Astrocyte of the spinal cord (primary cell): ENCODE data around the gene PTGR3.
A peak's percentile ranks its signal among the peaks of the same experiment; 100 is the strongest.

ENCODE experiments used
- DNase-seq: peaks from one replicate; pipeline ENCODE4 v3.0.0; 2011; ENCODE audit warnings: low read depth, low spot score
- H3K4me3 ChIP-seq: 2 replicates; pipeline ENCODE4 v1.5.1; 2011; ENCODE audit warnings: low read depth, mild to moderate bottlenecking, low read length, moderate library complexity
- CTCF ChIP-seq: IDR thresholded peaks from 2 replicates; pipeline ENCODE4 v1.5.1; 2012; ENCODE audit warnings: low read depth, mild to moderate bottlenecking, low read length, inconsistent platforms
- in situ Hi-C: cut with HindIII; loops from 2 replicates; pipeline ENCODE4 v1.10.0; 2017; ENCODE audit warnings: low sequenced_read_pairs

The PTGR3 gene

GRCh38 chr18:75209129-75209950, at the start of gene PTGR3:
TSS of gene PTGR3 (minus strand) at chr18:75209139. CDS start at chr18:75209058, 81 bp downstream.
- in situ Hi-C loops: no loop called here
- peak within 1 kb of the TSS; percentile 90 for H3K4me3 ChIP-seq
- peak; percentile 87 for DNase-seq
- no peak for TF ChIP-seq CTCF

- in situ Hi-C loops: no loop called here
- no peak overlapping the region for H3K4me3 ChIP-seq
- TF ChIP-seq CTCF: no peak
- no peak for DNase-seq
Observed at GRCh38 chr18:75257605-75258004, 48.7 kb upstream of the PTGR3 start.

GRCh38 chr18:75256376-75256775, 47.4 kb upstream of the PTGR3 start:
- H3K4me3 ChIP-seq: no peak overlapping the region
- in situ Hi-C loops: no loop called here
- no peak for DNase-seq
- TF ChIP-seq CTCF: no peak

GRCh38 chr18:75255094-75255493, 46.2 kb upstream of the PTGR3 start:
- TF ChIP-seq CTCF: no peak
- no peak for DNase-seq
- in situ Hi-C loops: no loop called here
- H3K4me3 ChIP-seq: no peak overlapping the region

GRCh38 chr18:75253784-75254183, 44.8 kb upstream of the PTGR3 start:
- DNase-seq: peak; percentile 10
- no peak for TF ChIP-seq CTCF
- no peak overlapping the region for H3K4me3 ChIP-seq
- in situ Hi-C loops: no loop called here

GRCh38 chr18:75253043-75253442, 44.1 kb upstream of the PTGR3 start:
- no peak overlapping the region for H3K4me3 ChIP-seq
- no peak for DNase-seq
- no peak for TF ChIP-seq CTCF
- in situ Hi-C loops: no loop called here

- TF ChIP-seq CTCF: no peak
- in situ Hi-C loops: no loop called here
- no peak overlapping the region for H3K4me3 ChIP-seq
- DNase-seq: no peak
Observed at GRCh38 chr18:75252136-75252535, 43.2 kb upstream of the PTGR3 start.
